Measurements from ENCODE around the gene NTM.
"Not testable (repeated sequence)": the region's sequence is repeated elsewhere in the genome, so short reads cannot be mapped to it uniquely, and the experiment has no call there.

The NTM gene

DNA sequence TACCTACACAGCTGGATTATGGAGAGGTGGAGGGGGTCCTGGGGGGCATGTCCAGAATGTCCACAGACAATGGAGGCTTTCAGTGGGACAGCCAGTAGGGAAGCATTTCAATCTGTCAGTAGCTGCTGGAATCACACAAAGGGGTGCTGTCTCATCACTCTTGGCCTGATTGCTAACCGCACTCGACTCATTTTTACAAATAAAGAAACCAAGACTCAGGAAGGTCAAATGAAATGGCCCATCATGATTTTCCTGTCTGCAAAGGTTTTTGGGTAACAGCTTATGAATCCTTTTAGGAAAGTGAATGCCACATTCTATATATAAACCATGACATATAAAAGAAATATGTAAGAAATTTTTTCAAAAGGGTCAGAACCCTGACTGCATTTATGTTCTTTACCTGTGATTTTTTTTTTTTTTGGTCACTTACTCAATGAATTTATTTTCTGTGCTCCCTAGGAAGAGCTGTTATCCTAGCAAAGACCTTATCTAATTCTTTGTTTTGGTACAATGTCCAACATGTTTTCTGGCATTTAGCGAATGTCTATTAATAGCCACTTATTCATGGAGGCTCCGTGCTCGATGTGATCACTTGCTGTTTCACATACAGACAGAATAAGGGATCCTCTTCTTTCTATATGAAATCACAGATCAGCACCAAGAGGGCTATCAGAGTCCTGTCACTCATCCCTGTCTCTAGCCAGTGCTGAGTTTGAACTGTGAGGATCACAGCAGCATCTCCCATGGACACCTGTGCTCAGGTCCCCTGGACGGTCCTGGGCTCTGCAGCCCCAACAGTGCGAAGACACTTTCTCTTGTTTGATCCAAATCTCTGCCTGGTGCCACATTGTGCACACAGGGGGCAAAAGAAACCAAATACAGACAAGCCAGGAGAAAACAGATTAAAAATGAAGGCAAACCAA, 979.7 kb downstream of the NTM start:
- no peak for DNase-seq

DNA sequence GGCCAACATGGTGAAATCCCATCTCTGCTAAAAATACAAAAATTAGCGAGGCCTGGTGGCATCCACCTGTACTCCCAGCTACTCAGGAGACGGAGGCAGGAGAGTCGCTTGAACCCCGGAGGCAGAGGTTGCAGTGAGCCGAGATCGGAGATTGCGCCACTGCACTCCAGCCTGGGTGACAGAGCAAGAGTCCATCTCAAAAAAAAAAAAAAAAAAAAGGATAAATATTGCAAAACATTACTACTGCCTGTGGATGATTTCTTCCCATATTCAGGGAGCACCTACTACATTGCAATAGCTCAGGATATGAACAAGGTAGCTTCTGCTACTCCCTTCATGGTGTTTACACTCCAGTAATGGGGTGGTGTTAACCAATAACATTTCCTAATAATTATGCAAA, 980.6 kb downstream of the NTM start:
- DNase-seq, result no peak

DNA sequence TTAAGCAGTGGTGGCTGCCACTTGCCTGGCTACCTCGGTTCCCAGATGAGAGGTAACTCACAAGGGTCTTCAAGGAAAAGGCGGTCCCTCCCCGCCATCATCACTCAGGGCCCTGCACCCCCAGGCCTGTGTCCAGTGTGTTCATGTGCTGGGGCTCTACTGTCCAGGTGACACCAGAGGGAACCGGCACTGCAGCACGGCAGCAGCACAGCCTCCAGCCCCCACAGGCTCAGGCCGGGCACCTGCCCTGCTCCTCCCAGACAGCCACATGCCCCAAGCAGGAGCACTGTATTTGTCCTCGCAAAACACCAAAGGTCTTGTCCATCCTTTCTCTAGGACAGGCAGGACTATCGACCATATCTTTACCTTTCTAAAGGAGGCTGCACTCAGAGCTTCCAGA, 982.1 kb downstream of the NTM start:
- no peak for DNase-seq

DNA sequence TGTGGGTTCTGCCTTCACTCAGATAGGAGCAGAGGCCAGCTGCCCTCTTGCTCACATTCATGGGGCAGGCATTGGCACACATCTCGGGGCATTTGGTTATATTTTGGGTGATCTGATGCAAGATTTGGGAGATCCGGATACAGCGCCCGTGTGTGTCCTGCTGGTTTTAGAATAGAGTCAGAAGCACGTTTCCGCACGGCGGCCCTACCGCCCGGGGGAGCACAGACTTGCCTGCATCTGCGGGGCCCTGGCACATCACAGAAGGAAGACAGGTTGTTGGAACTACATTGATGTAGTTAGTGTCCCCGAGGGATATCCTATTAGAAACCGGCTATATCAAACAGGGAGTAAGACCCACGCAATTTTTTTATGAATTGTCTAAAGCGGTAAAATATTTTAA, 982.8 kb downstream of the NTM start:
- no peak for DNase-seq

DNA sequence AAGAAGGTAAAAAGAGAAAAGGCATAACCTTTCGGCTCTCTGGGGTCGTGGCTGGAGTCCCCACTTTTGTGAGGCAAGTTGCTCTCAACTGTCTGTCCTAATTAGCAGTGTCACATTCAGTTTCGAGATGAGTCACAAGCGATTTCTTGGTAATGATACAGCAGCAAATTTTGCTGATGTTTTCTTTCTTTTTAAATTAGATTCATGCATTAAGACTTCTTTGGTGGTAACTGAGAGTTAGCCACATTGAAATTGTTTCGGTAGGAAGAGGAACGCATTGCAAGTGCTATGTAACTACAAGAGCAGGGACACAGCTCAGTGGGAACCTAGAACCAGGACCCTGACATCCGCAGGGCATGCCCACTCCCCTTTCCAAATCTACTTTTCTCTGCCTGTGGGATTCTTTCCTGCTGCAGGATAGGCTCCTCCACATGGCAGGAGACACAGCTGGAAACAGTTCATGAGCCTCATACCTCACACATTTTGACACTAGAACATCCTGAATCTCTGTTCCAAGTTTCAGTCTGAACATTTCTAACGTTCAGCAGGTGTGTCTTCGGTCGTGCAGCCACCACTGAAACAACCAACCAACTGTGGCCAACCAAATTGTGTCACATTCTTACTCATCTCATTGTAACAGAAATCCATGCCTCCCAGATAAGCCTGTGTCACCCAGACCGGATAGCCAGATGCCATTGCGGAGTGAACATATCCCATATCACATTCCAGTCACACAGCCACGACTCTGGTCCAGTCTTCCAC, 987.6 kb downstream of the NTM start:
- no peak for DNase-seq

DNA sequence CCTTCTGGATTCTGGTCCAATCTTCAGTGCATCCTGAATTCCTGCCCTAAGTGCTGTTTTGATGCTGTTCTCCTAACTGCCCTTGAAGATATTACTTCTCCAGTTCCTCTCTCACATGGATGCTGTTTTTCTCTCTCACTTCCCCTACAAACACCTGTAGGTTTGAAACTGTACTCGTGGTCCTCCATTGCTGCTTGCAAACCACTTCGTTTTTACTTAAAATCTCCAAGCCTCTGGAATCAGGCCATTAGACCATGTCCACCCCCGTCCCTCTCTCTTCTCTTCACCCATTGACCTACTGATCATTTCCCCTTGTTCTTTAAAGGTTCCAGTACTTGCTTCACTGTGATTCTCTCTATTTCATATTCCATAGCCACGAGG, 988.1 kb downstream of the NTM start:
- no peak for DNase-seq

DNA sequence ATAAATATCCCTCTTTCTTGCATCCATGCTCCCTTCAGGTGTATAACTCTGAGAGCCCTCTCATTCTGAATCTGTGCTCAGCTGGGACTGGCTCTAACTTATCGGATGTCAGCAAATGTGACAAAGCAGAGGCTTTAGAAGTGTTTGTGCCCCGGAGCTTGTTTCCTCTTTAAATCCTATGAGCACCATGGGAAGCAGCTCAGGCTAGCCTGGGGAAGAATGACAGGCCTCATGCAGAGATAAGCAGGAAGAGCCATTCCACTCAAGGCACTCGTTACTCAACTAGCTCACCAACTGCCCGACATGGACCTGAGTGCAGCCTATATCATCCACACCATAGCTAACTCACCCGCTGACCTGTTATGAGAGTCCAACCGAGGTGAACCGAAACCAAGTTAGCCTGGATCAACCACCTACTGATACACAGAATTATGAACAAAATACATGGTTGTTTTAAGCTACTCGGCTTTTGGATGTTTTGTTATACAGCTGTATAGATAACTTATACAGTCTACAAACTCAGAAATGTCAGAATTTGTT, 990.7 kb downstream of the NTM start:
- no peak for DNase-seq

DNA sequence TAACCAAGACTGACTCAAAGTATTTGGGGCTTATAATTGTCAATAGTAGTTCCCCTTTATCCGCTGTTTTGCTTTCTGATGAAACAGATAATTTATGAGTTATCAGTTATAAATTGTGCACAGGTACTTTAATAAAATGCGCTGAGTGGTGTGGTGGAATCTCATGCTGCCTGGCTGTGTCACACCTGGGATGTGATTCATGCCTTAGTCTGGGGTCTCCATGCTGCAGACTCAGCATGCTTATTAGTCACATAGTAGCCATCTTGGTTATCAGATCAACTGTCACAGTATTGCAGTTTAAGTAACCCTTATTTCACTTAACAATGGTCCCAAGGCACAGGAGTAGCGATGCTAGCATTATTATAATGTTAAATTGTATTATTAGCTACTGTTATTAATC, 995.2 kb downstream of the NTM start:
- no peak for DNase-seq

DNA sequence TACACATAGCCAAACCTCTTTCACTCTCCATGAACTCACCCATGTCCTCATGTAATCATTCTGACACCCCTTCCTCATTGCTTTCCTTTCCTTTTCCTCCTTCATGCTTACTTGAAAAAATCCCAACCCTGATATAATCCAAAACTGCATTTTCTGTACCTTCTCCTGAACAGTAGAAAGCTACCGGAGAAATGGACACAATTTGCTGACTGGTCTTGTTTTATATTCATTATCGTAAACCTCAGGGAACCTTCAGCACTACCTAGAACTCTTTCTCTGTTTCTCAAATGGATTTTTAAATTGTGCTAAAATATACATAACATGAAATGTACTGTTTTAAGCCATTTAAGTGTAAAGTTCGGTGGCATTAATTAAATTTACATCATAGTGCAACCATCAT, 996.9 kb downstream of the NTM start:
- no peak for DNase-seq

DNA sequence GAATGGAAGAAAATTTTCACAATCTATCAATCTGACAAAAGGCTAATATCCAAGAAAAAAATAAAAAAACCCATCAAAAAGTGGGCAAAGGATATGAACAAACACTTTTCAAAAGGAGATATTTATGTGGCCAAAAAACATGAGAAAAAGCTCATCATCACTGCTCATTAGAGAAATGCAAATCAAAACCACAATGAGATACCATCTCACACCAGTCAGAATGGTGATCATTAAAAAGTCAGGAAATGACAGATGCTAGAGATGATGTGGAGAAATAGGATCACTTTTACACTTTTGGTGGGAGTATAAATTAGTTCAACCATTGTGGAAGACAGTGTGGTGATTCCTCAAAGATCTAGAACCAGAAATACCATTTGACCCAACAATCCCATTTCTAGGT, 999.7 kb downstream of the NTM start:
- not testable (repeated sequence) for DNase-seq

DNA sequence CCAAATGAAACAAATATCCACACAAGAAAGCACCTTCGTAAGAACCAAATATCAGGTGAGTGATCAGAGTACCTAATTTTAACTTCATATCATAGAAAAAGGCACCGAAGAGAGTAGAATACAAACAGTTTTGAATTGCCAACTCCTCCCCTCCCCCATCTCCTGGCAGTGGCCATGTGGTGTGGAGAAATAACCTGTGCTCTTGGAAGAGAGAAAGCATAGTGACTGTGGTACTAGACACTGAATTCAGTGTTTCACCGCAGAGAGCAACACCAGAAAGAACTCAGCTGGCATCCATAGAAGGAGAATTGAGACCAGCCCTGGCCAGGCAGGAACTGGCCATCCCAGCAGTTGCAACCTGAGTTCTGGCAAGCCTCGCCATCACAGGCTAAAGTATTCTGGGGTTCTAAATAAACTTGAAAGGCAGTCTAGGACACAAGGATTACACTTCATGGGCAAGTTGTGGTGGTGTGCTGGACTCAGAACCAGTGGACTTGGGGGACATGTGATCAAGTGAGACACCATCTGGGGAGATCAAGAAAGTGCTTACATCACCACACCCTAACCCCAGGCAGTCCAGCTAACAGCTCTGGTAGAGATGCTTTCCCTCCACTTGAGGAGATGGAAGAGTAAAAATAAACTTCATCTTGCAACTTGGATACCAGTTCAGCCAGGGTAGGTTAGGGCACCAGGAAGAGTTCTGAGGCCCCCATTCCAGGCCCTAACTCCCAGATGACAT, 1003.2 kb downstream of the NTM start:
- no peak for DNase-seq

DNA sequence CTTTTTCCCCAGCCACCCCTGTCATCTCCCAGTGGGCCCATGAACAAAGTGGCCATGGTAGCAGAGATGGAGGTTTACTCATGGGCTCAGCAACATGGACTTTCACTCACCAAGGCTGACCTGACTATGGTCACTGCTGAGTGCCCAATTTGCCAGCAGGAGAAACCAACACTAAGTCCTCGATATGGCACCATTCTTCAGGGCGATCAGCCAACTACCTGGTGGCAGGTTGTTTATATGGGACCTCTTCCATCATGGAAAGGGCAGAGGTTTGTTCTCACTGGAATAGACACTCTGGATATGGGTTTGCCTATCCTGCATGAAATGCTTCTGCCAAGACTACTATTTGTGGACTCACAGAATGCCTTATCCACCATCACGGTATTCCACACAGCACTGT, 1009.1 kb downstream of the NTM start:
- DNase-seq, result no peak
